GM04504 (cell line): ENCODE measurements around the gene SNAP91.

Source experiments
- DNase-seq: peaks from one replicate; pipeline ENCODE4 v3.0.0-alpha.2; 2012; ENCODE audit warnings: low read depth

The SNAP91 gene

DNA sequence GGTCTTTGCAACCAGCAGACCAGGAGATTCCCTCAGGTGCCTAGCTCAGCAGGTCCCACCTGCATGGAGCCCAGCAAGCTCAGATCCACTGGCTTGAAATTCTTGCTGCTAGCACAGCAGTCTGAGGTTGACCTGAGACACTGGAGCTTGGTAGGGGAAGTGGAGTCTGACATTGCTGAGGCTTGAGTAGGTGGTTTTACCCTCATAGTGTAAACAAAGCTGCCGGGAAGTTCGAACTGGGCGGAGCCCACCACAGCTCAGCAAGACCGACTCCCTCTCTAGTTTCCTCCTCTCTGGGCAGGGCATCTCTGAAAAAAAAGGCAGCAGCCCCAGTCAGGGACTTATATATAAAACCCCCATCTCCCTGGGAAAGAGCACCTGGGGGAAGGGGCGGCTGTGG, 162.3 kb downstream of the SNAP91 start:
- no peak for DNase-seq

DNA sequence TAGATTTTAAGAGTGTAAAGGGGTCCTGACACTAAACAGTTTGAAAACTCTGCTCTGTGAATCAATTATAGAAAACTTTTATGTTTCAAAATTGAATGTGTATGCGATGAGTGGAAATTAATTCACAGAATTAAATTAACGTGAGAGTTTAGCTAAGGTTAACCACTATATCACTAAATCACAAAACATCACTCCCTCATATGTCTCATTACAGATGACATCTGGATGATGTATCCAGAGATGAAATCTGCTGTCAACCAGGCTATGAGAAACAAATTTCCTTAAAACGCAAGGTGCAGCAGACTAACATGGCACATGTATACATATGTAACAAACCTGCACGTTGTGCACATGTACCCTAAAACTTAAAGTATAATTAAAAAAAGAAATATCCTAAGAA, 169.2 kb downstream of the SNAP91 start:
- DNase-seq = no peak

DNA sequence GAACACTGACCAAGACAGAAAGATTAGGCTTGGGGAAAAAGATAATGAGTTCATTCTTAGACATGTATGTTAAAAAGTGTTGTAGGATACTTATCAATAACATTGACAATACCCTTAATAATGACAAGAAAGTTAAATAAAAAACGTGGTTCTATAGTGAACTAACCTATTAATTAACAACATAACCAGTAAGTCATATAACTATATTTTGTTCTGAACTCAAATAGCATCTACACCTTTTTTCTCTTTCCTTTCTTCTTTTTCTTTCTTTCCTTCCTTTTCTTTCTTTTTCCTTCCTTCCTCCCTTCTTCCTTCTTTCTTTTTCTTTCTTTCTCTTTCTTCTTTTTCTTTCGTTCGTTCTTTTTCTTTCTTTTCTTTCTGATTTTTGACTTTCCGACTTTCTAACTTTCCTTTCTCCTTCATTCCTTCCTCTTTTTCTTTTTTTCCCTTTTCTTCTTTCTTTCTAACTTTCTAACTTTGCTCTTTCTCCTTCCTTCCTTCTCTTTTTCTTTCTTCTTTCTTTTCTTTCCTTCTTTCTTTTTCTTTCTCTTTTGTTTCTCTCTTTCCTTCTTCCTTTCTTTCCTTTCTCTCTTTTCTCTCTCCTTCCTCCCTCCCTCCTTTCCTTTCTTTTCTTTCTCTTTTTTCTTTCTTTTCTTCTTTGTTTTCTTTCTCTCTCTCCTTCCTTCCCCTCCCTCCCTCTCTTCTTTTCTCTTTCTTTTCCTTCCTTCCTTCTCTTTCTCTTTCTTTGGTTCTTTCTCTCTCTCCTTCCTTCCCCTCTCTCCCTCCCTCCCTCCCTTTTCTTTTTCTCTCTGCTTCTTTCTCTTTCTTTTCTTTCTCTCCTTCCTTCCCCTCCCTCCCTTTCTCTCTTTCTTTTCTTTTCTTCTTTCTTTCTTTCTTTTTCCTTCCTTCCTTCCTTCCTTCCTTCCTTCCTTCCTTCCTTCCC, 172.0 kb downstream of the SNAP91 start:
- DNase-seq = no peak

DNA sequence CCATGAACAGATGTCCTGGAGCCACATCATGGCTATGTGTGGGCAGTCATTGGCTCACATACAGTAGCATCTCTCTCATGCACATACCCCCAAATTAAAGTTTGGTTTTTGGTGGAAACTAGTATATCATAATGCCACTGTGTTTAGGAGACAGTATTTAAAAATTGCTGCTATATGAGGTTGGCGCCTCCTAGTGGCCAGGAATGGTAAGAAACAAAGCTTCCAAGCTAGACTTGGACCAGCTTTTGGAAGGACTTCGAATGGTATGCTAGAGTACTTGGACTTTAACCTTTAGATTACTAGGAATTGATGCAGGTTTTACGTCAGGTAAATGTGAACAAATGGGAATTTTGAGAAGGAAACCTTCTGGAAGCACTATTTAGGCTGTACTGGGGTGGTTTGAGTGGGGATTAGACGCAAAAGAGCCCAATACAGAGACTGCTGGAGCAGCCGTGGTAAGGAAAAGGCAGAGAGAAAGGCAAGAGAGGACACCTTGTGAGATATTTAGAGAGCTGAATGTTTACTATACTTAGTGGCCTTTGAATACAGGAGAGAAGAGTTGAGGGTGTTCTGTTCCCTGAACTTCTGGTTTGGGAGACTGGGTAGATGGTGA, 172.8 kb downstream of the SNAP91 start:
- no peak for DNase-seq

DNA sequence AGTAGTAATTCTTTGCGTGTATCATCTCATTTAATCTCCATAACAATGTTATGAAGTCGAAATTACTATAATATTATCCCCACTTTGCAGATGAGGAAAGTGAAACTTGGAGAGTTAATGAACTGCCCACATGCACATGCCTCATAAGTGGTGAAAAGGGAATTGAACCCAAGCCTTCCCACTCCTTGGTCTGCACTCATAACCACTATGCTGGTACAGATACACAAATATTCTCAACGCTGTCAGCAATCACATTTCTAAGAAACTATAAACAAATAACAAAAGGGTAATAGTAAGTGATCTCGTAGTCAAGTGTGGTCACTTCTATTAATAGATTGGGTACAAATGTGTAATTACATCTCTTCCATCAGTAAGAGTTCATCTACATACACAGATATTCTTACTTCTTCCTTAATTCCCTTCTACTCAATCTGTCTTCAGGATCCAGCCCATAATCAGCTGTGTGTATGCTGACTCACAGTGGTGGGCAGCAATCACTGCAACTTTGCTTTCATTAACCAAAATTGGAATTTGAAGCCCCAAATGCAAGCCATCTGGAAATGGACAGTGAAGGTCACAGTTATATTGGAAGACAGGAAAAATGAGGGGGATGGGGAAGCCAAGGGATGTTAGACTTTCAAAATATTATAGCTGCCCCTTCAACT, 190.0 kb downstream of the SNAP91 start:
- DNase-seq = no peak

DNA sequence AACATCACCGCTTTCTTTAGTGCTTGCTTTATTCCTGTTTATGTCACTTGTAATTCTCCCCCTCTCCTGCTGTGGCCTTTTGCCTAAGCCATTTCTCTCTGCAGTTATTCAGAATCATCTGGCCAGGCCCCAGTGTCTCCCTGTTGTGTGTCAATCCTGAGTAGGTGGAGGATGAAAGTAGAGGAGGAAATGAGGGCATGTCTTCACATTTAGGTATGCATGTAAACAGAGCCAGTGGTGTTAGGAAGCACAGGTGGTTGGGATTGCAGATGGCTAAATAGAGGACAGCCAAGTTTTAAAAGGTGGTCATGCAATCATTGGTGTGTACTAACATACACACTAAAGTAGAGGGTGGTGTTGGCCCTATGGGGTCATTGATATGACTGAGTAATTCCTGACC, 191.4 kb downstream of the SNAP91 start:
- no peak for DNase-seq

DNA sequence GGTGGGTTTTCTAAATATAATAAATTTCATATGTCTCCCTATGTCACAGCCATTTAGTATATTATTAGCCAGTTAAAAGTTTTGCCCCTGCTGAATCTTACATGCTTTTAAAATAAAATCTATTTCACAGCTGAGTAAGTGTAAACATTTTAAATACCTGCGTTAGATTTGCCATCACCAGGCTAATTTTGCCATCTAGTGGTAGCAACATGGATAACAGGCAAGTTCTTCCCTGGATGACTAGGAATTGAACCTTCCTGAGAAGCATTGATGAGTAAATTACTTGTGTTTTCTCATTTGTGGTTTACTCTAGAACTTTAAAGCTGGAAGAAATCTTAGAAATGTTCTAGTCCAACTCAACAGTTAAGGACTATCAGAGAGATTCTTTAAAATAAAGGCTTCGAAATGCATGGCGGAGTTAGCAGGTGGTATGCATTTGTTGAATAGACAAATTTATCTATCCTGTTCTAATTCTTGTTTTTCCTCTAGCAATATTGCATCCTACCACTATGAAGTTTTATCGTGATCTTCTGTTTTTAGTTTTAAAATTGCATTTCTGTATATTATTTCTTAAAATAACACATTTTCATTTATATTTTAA, 193.9 kb downstream of the SNAP91 start:
- no peak for DNase-seq

DNA sequence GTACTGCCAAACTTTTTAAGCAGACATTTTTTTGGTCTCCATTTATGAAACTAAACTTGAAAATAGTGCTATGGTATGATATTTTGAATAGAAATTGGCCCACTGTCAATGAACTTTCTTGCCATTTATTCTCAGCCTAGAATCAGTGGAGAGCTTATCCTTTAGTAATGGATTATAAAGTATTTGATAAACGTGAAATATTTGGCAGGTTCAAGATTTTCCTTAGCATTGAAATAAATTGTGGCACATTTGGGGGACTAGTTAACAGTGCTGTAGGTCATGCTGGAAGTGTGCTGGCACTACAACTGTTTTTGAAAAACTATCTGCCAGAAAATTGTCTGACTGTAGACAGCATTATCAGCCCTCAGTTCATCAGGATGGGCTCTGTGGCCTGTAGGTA, 194.4 kb downstream of the SNAP91 start:
- no peak for DNase-seq

DNA sequence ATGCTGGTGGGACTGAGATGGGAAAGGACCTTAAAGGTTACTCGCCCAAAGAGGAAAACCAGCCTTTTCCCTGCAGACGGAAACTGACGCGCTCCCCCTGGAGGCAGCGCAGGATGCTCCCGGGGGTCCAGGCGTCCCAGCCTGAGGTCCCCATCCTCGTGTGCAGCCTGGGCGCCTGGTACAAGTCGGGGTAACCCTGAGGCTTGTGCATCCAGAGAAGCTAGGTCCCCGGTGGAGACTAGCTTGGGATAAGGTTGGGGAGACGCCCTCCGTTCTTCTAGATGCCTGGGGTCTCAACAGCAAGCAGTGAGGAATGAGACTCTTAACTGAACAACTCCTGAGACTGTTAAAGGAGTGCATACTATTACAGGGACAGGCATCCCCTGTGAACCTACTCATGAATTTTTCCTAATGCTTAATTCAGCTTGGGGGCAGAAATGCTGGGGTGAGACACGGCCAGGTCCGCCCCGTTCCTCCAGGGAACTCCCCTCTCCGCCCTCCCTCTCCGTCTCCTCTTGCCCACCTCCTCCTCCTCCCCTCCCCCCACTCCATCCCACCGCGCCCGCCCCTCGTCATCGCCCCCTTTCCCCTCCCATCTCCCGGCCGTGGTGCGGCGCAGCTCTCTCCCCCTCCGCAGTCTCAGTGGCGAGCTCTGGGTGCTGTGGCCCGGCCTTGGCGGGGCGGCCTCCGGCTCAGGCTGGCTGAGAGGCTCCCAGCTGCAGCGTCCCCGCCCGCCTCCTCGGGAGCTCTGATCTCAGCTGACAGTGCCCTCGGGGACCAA, 196.8 kb downstream of the SNAP91 start, which contains the start of gene PRSS35:
Gene PRSS35, plus strand, starts transcription at position 634 of the 781 bp plus-strand sequence. CDS start 10,908 bp downstream, outside the sequence.
- no peak for DNase-seq

DNA sequence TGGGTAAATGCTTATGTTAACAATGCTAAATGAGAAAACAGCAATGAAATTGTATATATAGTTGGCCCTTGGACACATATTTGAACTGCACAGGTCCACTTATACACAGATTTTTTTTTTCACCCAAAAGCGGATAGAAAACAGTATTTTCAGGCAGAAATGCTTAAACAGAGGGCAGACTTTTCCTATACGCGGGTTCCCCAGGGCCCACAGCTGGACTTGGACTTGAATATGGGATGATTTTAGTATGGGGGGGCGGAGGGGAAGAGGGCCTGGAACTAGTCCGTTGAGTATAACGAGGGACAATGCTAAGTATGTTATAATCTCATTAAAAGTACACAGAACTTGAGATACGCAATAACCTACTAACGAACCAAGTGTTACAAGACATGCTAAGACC, 197.6 kb downstream of the SNAP91 start:
- DNase-seq = no peak

DNA sequence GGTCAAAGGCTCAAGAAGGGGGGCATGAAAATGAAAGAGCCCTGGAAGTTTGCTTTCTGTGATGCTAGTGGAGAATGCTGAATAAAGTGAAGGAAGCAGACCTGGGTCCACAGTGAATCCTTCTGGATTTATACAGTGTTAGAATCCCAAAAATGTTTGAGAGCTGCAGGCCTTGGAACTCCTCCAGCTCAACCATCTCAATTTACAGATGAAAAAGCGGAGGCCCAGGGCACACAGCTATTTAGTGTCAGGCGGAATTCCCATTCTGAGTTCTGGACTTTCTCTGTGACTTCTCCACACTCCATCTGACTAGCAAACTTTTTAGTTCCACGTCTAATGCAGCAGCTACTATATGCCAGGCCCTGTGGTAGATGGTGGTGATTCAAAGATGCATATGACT, 198.1 kb downstream of the SNAP91 start:
- no peak for DNase-seq

DNA sequence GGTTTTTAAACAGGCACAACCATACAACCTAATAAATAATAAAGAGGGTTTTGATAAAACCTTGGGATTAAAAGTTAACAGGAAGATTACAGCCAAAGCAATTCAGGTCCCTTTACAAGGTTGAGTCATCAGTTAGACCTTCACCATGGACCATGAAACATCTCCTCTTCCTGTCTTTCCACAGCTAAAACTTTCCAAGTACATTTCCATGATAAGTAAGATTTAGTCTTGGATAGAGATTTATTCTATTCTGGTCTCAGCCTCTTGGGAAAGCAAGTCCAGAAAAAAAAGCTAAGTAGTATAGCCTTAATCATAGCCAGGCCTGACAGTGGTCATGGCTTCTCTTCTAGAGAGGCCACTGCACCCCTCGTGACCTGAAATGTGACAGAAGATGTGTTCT, 199.5 kb downstream of the SNAP91 start:
- DNase-seq = no peak

DNA sequence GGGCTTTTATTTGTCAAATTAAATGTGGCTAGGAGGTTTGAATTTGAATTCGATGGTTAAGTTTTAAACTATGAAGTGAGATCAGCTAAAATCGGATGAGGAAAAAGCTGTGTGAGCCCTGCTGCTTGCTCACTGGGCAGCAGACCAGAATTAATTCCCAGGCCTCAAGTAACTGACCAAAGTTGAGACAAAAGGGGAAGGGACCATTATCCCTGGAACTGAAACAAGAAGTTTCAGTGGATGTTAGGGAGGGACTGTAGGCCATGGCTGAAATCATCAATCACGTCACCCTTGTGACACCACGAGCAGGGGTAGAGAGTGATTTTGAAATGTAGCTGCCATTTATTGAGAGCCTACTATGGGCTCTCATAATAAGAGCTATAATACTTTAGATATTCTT, 203.5 kb downstream of the SNAP91 start:
- DNase-seq = no peak
